ENCODE measurements around the gene CAB39. TPM values are rescaled to one million over a fixed set of nuclear protein-coding genes. Genes with fewer than 3 reads are reported as not detected.
A peak's percentile ranks its signal among the peaks of the same experiment; 100 is the strongest.

Gene CAB39
- total and polyA plus RNA-seq, 7 donors = 60.2 to 128 (median 72.2) TPM

GRCh38 chr2:230762317-230762896, 49.8 kb downstream of the CAB39 start:
- intact Hi-C loops (cut with DNase I) = no loop called here
- no peak overlapping the region for H3K27ac ChIP-seq
- H3K36me3 ChIP-seq = peaks cover 0 to 47% (median 9%) of the 10 kb centered on the region in 4 donors
- no peak for TF ChIP-seq POLR2A (IDR thresholded peaks at IDR 0.05)
- TF ChIP-seq CTCF (IDR thresholded peaks at IDR 0.05) = peak in 1 of 4 experiments; percentile 17
- no peak for TF ChIP-seq POLR2AphosphoS5 (IDR thresholded peaks at IDR 0.05)
- TF ChIP-seq EP300 (IDR thresholded peaks at IDR 0.05) = no peak
- no peak overlapping the region for H3K4me3 ChIP-seq
- no peaks in the 10 kb centered on the region for H3K27me3 ChIP-seq
- DNase-seq = no peak
- peaks cover 0 to 29% (median 24%) of the 10 kb centered on the region in 4 donors for H3K4me1 ChIP-seq
- WGBS, 2 donors = 73 to 76% methylated on average over 4 of the region's 4 CpGs
- H3K9me3 ChIP-seq = no peaks in the 10 kb centered on the region

GRCh38 chr2:230764346-230764745, 51.7 kb downstream of the CAB39 start:
- Histone ChIP-seq H3K4me3 (no peak overlapping the region), H3K4me1 (peaks cover 0 to 9% (median 5%) of the 10 kb centered on the region in 4 donors), H3K27me3 (no peaks in the 10 kb centered on the region), H3K36me3 (peaks cover 0 to 47% (median 9%) of the 10 kb centered on the region in 4 donors), H3K9me3 (no peaks in the 10 kb centered on the region), H3K27ac (no peak overlapping the region)
- TF ChIP-seq POLR2AphosphoS5 (IDR thresholded peaks at IDR 0.05) (no peak), EP300 (IDR thresholded peaks at IDR 0.05) (no peak), POLR2A (IDR thresholded peaks at IDR 0.05) (no peak), CTCF (IDR thresholded peaks at IDR 0.05) (no peak)
- intact Hi-C loops (cut with DNase I) = no loop called here
- 88 to 94% methylated on average over 1 of the region's 1 CpG for WGBS, 2 donors
- no peak for DNase-seq

GRCh38 chr2:230765611-230766300, 53.1 kb downstream of the CAB39 start:
- no peaks in the 10 kb centered on the region for H3K4me1 ChIP-seq
- no peaks in the 10 kb centered on the region for H3K9me3 ChIP-seq
- 79 to 86% methylated on average over 4 of the region's 4 CpGs for WGBS, 2 donors
- intact Hi-C loops (cut with DNase I) = no loop called here
- no peaks in the 10 kb centered on the region for H3K27me3 ChIP-seq
- peaks cover 0 to 42% (median 9%) of the 10 kb centered on the region in 4 donors for H3K36me3 ChIP-seq
- no peak overlapping the region for H3K4me3 ChIP-seq
- H3K27ac ChIP-seq = no peak overlapping the region
- no peak for DNase-seq
- TF ChIP-seq POLR2AphosphoS5 (IDR thresholded peaks at IDR 0.05) = no peak
- TF ChIP-seq CTCF (IDR thresholded peaks at IDR 0.05) = no peak
- no peak for TF ChIP-seq EP300 (IDR thresholded peaks at IDR 0.05)
- TF ChIP-seq POLR2A (IDR thresholded peaks at IDR 0.05) = no peak

GRCh38 chr2:230767862-230768388, 55.3 kb downstream of the CAB39 start:
- Histone ChIP-seq H3K4me3 (no peak overlapping the region), H3K4me1 (no peaks in the 10 kb centered on the region), H3K36me3 (peaks cover 0 to 21% (median 6%) of the 10 kb centered on the region in 4 donors), H3K9me3 (no peaks in the 10 kb centered on the region), H3K27ac (no peak overlapping the region), H3K27me3 (no peaks in the 10 kb centered on the region)
- no peak for DNase-seq
- no peak for TF ChIP-seq POLR2A (IDR thresholded peaks at IDR 0.05)
- WGBS, 2 donors = 88 to 91% methylated on average over 2 of the region's 2 CpGs
- intact Hi-C loops (cut with DNase I) = no loop called here

DNA sequence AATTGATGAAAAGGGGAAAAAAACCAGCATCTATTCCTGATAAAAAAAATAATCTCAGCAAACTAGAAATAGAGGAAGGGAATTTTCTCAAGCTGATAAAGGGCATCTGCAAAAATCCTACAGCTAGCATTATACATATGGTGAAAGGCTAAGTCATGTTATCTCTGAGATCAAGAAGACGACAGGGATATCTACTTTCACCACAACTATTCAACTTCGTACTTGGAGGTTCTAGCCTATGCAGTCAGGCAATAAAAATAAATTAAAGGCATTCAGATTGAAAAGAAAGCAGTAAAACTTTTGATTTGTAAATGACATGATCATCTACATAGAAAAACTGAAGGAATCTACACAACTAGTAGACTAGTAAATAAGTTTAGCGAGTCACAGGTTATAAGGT, 58.2 kb downstream of the CAB39 start:
- DNase-seq = no peak
- intact Hi-C loops (cut with DNase I) = no loop called here
- H3K27ac ChIP-seq = no peak overlapping the region
- H3K36me3 ChIP-seq = no peaks in the 10 kb centered on the region
- no peaks in the 10 kb centered on the region for H3K27me3 ChIP-seq
- H3K9me3 ChIP-seq = no peaks in the 10 kb centered on the region
- H3K4me3 ChIP-seq = no peak overlapping the region
- peaks cover 0 to 17% (median 11%) of the 10 kb centered on the region in 4 donors for H3K4me1 ChIP-seq
- 91 to 92% methylated on average over 3 of the region's 3 CpGs for WGBS, 2 donors
- TF ChIP-seq EP300 (IDR thresholded peaks at IDR 0.05) = no peak
- TF ChIP-seq POLR2A (IDR thresholded peaks at IDR 0.05) = no peak
- TF ChIP-seq POLR2AphosphoS5 (IDR thresholded peaks at IDR 0.05) = no peak
- no peak for TF ChIP-seq CTCF (IDR thresholded peaks at IDR 0.05)
